ENCODE results near the gene FRY.
"Not testable (repeated sequence)": the region's sequence is repeated elsewhere in the genome, so short reads cannot be mapped to it uniquely, and the experiment has no call there.

The FRY gene

DNA sequence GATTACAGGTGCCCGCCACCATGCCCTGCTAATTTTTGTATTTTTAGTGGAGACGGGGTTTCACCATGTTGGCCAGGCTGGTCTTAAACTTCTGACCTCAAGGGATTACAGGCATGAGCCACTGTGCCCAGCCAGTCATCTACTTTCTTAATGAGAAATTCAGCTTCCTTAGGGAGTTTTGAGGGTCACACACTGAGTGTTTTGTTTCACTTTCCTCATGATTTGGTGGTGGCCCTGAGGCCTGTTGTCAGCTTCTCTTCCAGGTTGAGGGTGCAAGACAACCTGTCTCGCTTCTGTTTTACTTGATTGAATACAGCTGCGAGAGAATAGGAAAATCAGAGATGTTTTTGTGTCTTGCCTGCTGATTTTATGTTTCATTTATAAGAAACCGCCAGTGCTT is 9.9 kb downstream of the FRY start:
- DNase-seq (ENCODE audit: low read depth) = no peak

GRCh38 chr13:32042551-32042950 is 11.0 kb downstream of the FRY start:
- no peak for DNase-seq (ENCODE audit: low read depth)

GRCh38 chr13:32044446-32044845 is 12.9 kb downstream of the FRY start:
- no peak for DNase-seq (ENCODE audit: low read depth)

DNA sequence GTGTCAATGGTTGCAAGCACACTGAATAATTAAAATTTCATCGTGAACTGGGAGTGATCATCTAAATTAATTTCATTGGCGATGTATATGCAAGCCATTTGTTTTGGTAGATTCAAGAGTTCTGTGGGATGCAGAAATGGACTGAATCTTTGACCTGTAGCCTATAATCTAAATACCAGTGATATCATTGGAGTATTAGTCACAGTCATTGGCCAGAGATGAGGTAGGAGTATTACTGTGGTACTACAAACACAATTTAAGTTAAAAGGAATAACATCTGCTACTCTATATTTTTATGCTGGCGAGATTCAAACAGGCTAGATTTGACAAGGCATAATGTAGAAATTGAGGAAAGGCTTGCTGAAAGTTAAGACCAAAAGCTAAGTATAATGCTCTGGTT is 14.0 kb downstream of the FRY start:
- no peak for DNase-seq (ENCODE audit: low read depth)

GRCh38 chr13:32045982-32046785 is 14.6 kb downstream of the FRY start:
- DNase-seq (ENCODE audit: low read depth) = no peak

GRCh38 chr13:32047088-32047487 is 15.5 kb downstream of the FRY start:
- DNase-seq (ENCODE audit: low read depth) = no peak

DNA sequence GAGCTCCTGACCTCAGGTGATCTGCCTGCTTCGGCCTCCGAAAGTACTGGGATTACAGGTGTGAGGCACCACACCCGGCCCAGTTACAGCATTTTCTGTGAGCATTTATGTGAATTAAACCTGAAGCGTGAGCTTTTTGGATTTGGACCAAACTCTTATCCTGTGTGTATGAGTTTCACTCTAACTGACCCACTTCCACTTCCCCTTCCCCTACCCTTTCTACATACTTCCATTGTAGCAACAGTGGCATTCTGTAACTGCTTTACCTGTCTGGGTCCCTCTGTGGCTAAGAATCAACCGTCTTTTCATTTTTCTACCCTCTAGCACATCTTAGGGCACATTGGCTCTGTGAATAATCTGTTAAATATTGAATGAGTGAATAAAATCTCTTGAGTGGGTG is 16.2 kb downstream of the FRY start:
- no peak for DNase-seq (ENCODE audit: low read depth)

DNA sequence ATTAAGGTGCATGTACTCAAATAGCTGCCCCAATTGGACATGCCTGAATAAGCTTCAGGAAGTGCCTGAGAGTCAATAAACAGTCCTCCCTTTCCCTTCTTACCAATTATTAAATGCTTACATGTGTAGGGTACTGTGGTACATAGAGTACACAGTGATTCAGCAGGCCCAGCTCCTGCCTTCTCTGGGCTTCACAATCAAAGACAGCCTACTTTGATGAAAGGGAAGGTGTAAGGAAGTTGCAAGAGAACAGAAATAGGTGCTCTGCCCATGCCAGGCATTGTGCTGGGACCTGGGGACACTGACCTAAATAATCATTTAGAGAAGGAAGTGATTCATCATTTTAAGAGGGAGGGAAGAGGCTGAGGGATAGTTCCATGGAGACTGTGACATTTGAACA is 17.2 kb downstream of the FRY start:
- no peak for DNase-seq (ENCODE audit: low read depth)

GRCh38 chr13:32051156-32051555 is 19.6 kb downstream of the FRY start:
- no peak for DNase-seq (ENCODE audit: low read depth)

- DNase-seq (ENCODE audit: low read depth) = no peak
Observed at GRCh38 chr13:32056316-32056715, 24.7 kb downstream of the FRY start.

DNA sequence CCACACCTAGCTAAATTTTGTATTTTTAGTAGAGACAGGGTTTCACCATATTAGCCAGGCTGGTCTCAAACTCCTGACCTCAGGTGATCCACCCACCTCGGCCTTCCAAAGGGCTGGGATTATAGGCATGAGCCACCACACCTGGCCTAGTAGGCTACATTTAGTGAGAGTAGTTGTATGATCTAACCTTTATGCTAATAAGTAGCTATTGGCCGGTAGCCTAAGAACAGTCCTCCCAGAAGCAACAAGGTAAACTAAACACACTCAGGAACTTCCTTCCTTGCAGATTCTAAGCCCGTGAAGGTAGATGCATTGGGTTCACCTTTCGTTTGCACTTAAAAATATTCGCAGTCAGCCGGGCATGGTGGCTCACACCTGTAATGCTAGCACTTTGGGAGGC is 25.8 kb downstream of the FRY start:
- not testable (repeated sequence) for DNase-seq (ENCODE audit: low read depth)

GRCh38 chr13:32059511-32059984 is 28.0 kb downstream of the FRY start:
- no peak for DNase-seq (ENCODE audit: low read depth)

DNA sequence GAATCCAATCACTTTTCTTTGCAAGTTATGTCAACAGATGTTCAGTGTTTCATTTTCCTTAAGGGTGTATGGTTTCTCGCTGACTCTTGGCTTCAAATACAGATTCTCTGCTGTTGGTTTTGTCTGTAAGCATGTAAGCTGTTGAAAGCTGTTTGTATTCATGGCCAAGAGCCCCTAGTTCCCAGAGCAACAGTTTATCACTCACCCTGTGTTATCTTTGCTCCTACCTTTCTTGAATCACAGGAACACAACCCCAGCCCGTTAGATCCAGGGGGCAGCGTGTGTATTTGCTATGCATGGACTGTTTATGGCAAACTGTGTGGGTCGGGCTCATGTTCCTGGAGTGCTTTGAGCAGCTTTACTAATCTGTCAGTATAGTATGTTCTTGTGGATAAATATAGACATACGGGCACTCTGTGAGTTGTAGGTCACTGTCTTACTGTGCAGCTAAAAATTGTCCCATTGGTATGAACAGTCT is 28.9 kb downstream of the FRY start:
- no peak for DNase-seq (ENCODE audit: low read depth)

- no peak for DNase-seq (ENCODE audit: low read depth)
Observed at GRCh38 chr13:32063619-32064233, 32.2 kb downstream of the FRY start.

DNA sequence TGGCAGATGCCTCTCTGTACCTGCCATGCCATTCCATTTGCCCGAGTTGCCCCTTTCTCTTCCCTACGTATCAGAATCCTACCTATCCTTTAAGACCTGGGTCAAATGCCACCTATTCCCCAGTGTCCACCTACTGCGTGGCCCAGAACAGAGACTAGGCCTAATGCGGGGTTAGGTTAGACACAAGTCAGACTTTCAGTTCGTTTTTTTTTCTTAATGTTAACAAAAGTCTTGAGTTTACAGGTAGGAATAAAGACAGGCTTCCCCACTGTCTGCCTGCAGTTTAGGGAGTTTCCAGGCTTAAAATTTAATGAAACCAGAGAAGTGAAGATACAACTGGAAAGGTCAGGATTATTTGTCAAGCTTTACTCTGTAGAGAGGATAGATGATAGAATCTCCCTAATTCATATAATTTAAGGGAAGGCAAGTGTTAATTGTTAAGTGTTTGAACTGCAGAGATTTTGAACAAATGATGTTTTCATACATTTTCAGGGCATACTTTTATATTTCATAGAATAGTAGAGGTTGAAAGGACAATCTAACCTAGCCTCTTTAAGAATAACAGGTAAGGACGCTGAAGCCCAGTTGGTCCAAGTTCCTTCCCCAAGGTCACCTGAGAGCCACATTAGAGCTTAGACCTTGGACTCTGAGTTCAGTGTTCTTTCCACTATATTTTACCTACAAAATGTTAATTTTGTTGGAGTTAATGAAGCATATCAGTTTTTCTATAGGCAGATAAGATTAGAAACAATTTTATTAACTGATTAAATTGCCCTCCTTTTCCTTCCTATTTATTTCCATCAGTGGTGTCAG is 35.8 kb downstream of the FRY start:
- no peak for DNase-seq (ENCODE audit: low read depth)

GRCh38 chr13:32068255-32068654 is 36.7 kb downstream of the FRY start:
- DNase-seq (ENCODE audit: low read depth) = no peak

DNA sequence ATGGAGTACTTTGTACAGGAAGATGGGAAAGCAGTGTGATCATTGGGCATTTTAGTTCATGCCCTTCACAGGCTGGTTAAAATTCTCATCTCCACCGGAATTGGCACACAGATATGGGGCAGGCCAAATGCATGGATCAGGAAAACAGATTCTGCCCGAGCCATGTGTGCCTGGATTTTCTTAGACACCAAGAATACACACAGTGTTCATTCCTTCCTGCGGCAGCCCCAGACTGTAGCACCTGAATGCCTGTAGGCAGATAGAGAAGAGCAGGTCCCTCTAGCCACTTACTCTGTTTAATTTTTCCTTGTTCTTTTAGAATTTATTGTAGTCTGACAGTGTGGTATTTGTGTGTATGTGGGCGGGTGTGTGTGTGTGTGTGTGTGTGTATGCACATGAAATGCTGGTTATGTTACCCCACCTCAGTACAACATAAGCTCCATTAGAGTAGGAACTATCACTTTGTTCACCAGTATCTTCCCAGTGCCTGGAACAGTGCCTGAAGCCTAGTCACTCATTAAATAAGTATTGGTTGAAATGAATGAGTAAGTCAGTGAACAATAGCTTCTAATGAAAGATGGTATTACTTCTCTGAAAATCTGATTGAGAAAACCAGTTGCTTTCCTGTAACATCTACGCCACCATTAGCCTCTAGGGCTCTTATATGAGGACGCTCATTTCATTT is 41.7 kb downstream of the FRY start:
- no peak for DNase-seq (ENCODE audit: low read depth)

GRCh38 chr13:32075170-32075851 is 43.7 kb downstream of the FRY start:
- no peak for DNase-seq (ENCODE audit: low read depth)

DNA sequence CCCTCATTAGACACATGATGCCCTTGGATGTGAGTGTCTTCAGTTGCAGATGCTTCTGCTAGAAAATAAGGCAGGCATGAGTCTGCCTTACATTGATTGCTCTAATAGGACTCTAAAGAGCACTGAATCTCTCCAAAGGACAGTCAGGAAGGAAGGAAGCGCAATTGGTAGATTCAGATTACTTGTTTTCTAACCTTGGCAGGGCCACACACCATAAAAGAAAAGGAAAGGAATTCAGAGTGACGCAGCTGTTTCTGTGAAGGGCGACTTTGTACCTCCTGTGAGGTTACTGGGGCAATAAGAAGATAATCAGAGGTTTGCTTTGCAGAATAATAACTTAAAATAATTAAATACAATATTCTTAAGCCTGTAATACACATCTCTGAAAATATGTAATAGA is 48.0 kb downstream of the FRY start:
- no peak for DNase-seq (ENCODE audit: low read depth)

- DNase-seq (ENCODE audit: low read depth) = no peak
Observed at GRCh38 chr13:32080328-32080744, 48.8 kb downstream of the FRY start.

GRCh38 chr13:32081591-32081990 is 50.0 kb downstream of the FRY start:
- DNase-seq (ENCODE audit: low read depth) = no peak

GRCh38 chr13:32086366-32086765 is 54.8 kb downstream of the FRY start:
- no peak for DNase-seq (ENCODE audit: low read depth)
